GM21529 (cell line): ENCODE data around the gene SLC27A2.
A peak's percentile ranks its signal among the peaks of the same experiment; 100 is the strongest.
"Not testable (repeated sequence)": the region's sequence is repeated elsewhere in the genome, so short reads cannot be mapped to it uniquely, and the experiment has no call there.

Experiments used
- ATAC-seq: cut with Tn5 transposase; IDR thresholded peaks from one replicate; pipeline ENCODE4 v1.9.1; 2021; ENCODE audit not compliant: unreplicated experiment

SLC27A2 gene

DNA sequence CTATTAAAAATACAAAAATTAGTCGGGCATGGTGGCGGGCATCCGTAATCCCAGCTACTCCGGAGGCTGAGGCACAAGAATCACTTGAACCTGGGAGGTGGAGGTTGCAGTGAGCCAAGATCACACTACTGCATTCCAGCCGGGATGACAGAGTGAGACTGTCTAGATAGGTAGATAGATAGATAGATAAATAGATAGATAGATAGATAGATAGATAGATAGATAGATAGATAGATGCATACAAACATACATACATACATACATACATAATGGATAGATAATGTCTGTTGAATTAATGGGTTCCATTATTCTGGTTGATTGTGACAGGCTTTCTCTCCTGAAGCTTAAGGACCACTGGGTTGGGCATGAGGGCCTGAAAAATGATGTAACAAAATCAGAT is 6.8 kb downstream of the SLC27A2 start:
- ATAC-seq = not testable (repeated sequence)

DNA sequence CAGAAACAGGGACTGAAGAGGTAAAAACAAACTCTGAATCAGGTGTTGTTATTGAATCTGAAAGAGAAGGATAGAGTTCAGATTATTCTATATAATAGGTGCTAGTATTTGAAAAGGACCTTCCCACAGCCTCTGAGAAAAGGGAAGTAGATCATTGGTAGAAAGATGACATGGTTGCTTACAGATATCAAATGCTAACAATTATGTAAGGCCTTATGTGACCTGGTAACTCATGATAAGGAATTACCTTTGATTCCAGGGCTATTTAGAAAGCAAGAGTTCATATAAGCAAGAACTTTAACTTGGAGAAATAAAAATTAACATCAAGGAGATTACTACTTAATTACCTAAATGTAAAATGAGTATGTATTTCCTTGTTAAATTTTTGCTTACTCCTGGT is 7.6 kb downstream of the SLC27A2 start:
- no peak for ATAC-seq

DNA sequence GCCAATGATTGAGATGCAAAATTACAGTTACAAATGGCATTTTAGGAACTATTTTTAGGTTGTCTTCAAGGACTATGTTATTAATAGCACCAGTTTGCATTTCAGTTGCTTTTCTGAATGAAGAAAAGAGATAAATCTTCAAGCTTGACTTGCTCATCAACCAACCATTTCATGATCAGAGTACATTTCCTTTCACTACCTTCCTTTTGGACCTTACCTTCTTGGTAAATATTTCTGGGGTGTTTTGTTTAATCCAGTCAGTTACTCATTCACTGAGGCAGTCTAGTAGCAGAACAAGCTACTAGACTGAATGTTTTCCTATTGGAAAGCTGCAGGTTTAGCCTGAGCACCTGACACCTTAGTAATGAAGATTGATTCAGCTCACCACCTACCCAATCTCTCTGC is 8.2 kb downstream of the SLC27A2 start:
- peak; percentile 56 for ATAC-seq

DNA sequence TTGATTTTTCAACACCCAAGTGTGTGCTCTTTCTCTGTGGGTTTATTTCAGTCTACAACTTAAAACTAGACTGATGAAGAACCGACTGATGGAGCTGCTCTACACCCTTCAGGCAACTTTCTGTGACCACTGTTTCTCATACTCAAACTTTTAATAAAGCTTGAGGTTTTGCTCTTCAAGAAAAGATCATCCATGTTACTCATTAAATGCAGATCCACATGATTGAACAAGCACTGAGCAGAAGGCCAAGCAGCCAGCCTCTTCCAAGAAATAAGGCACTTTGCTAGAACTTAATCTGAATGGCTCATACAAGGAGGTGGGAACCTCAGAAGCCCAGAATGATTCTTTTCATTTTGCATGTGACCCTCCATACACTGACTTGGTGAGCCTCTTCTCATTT is 8.7 kb downstream of the SLC27A2 start:
- no peak for ATAC-seq

DNA sequence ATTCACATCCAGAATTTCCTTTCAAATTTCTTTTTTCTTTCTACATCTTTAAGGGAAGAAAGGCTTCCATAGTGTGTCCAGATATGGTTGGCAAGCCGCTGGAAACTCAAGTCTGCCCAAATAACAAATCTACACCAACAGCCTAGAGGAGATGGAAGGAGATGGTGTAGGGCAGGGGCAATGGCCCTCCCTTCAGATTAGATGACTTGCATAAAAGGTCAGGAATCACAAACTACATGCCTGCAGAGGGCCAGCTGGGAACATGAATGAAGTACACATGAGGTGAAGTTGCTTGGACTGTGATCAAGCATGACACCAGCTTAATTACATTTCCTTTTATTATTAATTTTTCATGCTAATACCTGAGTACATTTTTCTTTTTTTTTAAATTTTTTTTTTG is 10.2 kb downstream of the SLC27A2 start:
- no peak for ATAC-seq

DNA sequence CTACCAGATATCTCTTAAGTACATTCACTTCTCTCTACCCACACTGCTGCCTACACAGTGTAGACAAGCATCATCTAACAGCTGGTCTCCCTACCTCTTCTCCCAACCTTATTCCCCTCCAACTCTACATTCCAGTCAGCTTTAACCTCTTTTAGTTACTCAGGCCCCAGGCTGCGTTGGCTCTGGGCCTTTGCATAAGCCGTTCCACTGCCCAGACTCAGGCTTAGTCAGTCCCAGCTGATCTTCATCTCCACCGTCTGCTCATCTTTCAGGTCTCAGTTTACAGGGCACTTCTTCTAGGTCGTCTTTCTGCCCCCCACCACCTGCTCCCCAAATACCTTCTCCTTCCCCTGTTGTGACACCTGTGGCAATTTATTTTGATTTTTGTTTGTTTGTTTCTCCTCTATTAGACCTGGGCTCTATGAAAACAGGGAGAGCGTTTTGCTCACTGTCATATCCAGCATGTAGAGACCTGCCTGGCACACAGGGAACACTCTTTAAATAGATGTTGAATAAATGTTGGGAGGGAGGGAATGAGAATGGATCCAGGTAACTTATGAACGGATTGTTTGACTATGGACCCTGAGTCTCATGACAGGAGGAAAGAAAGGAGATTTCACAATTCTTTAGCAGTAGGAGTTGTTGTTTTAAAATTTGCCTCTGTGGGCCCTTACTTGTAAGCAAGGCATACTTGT is 11.1 kb downstream of the SLC27A2 start:
- no peak for ATAC-seq

DNA sequence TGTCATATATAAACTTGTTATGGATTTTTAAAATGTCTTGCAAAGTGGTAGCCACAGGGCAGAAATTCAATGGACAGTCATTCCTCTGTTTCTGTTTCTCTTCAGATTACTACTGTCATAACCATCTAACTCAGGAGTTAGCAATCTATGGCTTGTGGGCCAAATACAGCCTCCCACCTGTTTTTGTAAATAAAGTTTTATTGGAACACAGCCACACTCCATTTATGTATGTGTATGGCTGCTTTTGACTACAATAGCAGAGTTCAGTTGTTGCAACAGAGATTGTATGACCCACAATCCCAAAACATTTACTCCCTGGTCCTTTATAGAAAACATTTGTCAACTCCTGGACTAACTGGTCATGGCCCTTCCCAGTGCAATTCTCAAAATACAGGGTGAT is 20.0 kb downstream of the SLC27A2 start:
- ATAC-seq = no peak

DNA sequence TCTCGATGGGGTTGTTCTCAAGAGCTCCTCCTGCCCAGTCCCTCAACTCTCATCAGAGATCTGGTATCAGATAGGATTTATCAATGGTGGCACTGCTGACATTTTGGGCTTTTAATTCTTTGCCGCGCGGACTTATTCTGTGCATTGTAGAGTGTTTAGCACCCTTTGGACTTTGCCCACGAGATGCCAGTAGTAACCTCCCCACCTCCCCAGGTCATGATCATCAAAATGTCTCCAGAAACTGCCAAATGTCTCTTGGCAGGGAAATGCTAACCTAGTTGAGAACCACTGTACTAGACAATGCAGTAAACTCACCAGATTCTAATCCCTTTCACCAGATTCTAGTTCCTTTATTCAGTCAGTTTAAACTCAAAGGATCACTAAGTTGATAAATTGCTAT is 24.0 kb downstream of the SLC27A2 start:
- no peak for ATAC-seq

DNA sequence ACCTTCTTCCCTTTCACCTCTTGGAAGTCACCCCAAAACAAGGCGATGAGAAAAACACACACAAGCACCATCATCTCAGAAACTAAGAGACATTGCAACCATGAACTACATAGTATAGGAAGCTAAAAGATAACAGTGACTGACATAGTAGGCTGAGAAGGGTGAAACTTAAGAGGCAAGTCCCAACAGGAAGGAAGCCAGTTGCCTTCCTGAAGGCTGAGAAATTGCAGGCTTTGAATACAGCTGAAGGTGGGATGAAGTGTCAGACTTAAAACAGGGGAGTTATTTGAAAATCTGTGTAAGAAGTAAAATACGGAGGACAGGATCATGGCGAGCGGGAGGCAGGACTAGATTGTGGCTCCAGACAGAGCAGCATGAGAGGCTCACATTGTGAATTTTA is 27.8 kb downstream of the SLC27A2 start:
- ATAC-seq = no peak

DNA sequence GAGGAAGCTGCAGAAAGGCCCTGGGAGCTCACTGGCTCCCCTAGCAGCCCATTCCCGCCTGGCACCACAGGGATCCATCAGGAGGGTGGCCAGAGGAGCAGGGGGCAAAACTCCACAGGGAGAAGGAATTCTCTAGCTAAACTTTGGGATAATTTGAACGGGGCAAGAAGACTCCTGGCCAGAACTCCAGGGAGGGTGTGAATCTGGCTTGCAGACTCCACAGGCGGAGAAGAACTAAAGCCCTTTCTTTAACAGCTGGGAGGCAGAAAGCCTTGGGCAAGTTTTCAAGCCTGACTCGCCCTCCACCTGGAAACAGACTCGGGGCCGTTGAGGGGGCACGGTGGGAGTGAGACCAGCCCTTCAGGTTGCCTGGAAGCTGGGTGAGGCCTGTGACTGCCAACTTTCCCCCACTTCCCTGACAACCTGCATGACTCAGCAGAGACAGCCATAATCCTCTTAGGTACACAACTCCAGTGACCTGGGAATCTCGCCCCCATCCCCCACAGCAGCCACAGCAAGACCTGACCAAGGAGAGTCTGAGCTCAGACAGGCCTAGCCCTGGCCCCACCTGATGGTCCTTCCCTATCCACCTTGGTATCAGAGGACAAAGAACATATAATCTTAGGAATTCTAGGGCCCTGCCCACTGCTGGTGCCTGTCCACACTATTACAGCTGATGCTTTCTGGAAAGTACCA is 28.6 kb downstream of the SLC27A2 start:
- ATAC-seq = no peak

DNA sequence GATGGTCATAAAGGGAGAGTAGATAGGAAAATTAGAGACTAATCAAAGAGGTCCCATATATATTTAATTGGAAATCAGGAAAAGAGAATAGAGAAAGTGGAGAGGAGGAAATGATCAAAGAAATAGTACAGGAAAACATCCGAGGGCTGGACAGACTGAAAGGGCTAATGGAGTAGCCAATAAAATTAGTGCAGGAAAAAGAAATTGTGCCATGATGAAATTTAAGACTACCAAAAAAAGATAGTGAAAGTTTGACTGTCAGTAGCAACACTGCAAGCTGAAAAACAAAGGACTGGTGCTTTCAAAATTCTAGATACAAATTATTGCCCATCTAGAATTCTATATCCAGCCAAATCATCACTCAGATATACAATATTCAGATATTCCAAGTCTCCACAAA is 36.3 kb downstream of the SLC27A2 start:
- ATAC-seq = no peak

DNA sequence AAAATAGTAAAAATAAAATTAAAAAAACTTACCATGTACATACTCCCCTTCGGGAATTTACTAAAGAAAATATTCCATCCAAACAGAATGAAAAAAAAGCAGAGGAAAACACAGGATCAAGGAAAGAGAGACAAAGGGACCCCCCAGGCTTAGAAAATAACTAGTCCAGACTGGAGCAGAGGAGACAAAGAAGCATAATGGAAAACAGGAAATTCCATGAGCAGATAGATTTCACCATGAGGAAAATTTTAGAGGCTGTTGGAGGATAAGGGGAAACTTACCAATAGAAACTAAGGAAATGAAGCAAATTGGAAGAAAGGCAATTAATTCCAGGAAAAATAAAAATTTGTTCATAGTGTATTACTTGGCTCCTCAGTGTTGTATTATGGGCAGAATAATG is 36.7 kb downstream of the SLC27A2 start:
- ATAC-seq = no peak

DNA sequence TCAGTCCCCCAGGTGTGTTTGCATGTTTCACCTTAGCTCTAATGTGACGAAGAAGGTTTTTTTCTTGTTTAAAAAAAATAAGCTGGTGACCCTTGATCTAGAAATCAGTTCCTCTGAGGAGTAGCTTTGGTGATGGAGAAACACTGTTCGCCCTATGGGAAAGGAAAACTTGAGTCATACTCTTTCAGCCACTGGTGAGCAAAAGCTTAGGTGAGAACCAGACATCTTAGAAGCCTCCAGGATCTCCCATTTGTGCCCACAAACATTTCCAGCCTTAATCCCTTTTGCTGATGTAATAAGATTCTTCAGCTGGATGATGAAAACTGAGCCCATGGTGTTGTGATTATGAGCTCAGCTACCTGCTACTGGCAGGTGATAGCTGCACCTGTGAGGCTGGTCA is 37.8 kb downstream of the SLC27A2 start:
- ATAC-seq = no peak

DNA sequence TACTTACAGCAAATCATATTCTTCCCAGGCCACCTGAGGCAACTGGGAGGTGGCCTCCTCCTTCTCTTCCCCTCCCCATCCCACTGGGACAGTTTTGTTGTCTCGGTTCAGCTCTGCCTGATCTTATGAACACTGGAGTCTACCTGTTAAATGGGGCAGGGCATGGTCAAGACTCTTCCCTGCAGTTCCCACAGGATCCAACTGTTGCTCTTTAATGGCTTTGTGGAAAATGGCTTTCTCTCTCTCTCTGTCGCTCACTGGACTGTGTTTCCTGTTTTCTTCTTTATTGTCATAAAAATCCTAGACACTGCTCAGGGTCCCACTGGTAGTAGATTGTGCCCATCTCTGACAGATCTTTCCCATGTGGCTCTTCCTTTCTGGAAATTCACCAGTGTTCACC is 40.2 kb downstream of the SLC27A2 start:
- ATAC-seq = no peak

DNA sequence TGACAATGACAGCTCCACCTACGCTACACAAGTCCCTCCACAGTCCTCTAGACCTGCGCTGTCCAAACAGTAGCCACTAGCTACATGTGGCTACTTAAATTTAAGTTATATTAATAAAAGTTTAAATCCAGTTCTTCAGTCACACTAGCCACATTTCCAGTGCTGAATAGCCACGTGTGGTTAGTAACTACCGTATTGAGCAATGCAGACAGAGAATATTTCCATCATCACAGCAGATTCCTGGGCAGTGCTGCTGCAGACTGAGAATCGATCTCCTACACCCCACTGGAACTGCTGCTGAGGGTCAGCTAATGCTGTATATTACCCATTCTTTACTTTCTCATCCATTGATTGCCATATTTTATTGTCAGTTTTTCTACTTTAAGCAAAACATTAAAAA is 42.6 kb downstream of the SLC27A2 start:
- no peak for ATAC-seq

DNA sequence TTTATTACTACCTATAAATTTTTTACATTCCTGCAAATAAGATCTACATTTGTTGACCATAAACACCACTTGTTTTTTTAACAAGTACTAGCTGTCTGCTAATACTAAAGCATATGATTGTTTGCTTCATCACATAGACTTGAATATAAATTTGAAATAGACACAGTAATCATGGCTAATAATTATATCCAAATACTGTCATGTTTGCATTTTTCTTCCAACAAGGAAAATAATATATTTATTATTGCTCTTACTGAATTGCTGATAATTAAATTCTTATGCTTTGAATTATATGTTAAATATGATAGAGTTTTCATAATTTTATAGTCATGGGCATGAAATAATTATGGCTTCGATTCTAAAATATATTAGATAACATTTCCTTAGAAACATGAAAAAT is 43.1 kb downstream of the SLC27A2 start:
- no peak for ATAC-seq

DNA sequence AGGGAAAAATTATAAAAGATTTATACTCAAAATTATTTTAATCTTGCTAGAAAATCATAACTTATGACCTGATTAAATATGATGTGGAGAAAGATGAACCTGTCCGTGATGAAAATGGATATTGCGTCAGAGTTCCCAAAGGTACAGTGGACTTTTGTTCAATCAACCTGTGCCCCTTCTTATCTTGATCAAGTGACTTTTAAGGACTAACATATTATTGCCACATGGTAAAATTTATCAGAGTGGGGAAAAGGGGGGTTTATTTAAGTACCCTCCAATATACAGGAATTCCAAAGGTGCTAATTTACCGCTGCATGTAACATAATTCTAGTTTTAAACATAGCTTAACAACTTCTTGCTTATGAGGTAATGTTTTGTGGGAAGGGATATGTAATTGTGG is 43.9 kb downstream of the SLC27A2 start:
- ATAC-seq = no peak

DNA sequence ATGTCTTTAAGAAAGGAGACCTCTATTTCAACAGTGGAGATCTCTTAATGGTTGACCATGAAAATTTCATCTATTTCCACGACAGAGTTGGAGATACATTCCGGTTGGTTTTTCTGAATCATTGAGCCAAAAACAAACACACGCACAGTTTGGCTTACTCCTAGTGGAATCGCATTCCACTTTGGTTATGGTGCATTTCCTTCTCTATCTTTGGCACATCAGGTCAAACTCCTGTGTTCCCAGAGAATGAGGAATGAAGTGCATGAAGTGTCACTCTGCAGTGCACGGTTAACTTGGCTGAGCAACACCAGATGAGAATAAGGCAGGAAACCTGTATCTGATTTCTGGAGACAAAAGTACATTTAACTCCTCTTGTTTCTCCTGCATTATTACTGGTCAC is 45.1 kb downstream of the SLC27A2 start:
- no peak for ATAC-seq

DNA sequence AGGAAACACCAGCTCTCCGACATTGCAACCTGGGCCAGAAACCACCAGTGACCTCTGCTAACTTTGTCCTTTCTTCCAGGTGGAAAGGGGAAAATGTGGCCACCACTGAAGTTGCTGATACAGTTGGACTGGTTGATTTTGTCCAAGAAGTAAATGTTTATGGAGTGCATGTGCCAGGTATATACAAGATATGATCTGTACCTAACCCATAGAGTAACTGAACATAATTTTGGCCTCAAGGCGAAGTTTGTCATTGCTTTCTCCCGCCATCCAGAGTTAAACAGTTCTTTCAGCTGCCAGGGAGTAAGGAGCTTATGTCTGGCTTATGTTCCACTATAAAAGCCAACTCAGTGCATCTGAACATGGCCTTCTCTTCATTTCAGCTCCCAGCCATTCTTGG is 46.9 kb downstream of the SLC27A2 start:
- ATAC-seq = no peak

DNA sequence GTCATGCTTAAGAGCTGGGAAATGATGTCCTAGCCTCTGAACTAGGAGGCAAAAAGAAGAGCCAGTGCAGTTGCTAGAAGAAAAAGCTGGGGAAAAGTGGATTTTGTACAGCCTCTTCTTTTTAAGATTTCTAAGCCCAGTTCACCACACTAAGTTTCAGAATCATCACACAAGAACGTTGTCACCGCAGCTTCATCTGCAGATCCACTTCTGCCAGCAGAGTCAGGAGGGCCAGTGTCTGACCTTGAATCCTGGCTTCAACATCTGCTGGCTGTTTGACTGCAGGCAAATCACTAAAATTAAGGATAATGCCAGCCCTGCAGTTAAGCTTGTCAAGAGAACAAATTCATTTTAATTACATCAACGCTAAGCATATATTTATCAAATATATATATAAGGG is 47.3 kb downstream of the SLC27A2 start:
- no peak for ATAC-seq

DNA sequence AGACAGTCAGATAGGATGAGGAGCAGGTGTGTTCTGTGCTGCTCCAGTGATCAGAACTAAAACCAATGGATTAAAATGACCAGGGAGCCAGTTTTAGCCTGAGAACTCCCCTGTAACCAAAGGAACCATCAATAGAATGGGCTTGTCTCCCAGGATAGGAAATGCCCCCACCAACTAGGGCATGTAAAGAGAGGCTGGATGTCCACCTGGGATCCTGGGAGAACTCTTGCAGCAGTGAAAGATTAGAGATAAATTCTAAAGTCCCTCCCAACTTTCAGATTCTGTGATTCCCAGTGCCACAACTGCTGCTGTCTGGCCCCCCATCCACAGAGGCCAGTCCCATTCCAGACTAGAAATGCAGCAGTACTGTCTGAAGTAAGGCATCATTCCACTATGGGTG is 49.8 kb downstream of the SLC27A2 start:
- no peak for ATAC-seq

DNA sequence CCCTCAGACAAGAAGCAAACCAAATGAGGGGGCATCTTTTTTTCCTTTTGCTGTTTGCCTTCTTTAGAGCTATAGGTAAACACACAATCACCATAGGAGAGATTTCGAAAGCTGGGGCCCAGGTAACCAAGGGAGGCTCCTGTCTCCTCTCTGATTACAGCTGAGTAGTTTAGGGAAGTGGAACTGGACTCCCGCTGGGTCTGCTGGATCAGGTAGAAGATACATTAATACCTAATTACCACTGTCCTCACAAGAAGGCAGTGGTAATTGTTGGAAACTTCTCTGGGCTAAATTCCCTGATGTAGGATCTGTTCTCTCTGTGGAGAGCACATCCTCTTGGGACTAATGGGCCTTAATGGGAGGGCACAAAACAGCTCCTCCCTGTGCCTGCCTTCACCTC is 50.8 kb downstream of the SLC27A2 start:
- ATAC-seq = no peak

DNA sequence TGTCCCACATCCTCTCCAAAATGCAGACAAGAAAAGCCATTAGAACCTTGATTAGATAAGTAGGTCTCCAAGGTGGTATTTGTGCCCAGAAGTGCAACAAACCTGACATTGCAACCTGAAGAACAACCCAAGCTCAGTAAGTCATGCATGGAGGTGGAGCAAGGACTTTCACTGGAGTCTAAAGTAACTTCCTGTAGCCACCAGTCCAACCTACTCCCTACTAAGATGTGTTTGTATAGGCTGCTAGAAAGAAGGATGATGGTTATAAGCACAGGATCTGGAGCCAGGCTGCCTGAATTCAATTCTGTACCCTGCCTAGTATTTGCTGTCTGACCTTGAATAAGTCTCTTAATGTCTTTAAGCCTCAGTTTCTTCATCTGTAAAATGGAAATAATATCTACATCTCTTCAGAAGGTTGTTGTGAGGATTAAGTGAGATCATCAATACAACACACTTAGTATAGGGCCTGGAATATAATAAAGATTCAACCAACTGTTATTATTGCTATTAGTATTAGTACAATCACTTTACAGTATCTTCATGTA is 51.3 kb downstream of the SLC27A2 start:
- ATAC-seq = no peak
